GM23338 (cell line): ENCODE results near the gene PLPPR3. TPM values are rescaled to one million over a fixed set of nuclear protein-coding genes. Genes with fewer than 3 reads are reported as not detected.
A peak's percentile ranks its signal among the peaks of the same experiment; 100 is the strongest.

Source experiments
- ATAC-seq: fragments of 200-7000 bp; cut with Tn5 transposase; 3 replicates; pipeline ENCODE4 v1.9.1; 2020
- DNase-seq: peaks from one replicate; pipeline ENCODE4 v3.0.0-alpha.2; 2015; ENCODE audit warnings: low spot score
- H2AFZ ChIP-seq: fragments of 200-600 bp; sonication (generic); 2 replicates; pipeline ENCODE4 v1.8.0; 2016; ENCODE audit warnings: antibody characterized with exemption, mild to moderate bottlenecking, moderate library complexity
- H3F3A ChIP-seq: fragments of 200-600 bp; sonication (generic); replicated peaks from 2 replicates; pipeline ENCODE4 v1.8.0; 2017; ENCODE audit warnings: antibody characterized with exemption, mixed run types, low read depth
- H3K27ac ChIP-seq: fragments of 200-600 bp; sonication (generic); 2 replicates; pipeline ENCODE4 v1.6.1; 2016; ENCODE audit warnings: low read depth
- H3K27me3 ChIP-seq: fragments of 200-600 bp; sonication (generic); 2 replicates; pipeline ENCODE4 v1.8.0; 2016; ENCODE audit warnings: mild to moderate bottlenecking, mixed run types, moderate library complexity; ENCODE audit not compliant: insufficient read depth
- H3K36me3 ChIP-seq: fragments of 200-600 bp; sonication (generic); 2 replicates; pipeline ENCODE4 v1.8.0; 2016; ENCODE audit warnings: mild to moderate bottlenecking; ENCODE audit not compliant: insufficient read depth
- H3K4me1 ChIP-seq: fragments of 200-600 bp; sonication (generic); 2 replicates; pipeline ENCODE4 v1.8.0; 2016; ENCODE audit warnings: mild to moderate bottlenecking, moderate library complexity; ENCODE audit not compliant: insufficient read depth
- H3K4me2 ChIP-seq: fragments of 200-600 bp; sonication (generic); 2 replicates; pipeline ENCODE4 v1.7.1; 2017; ENCODE audit warnings: mixed run types
- H3K4me3 ChIP-seq: fragments of 200-600 bp; sonication (generic); 2 replicates; pipeline ENCODE4 v1.6.1; 2016; ENCODE audit warnings: mixed run types
- H3K79me2 ChIP-seq: fragments of 200-600 bp; sonication (generic); replicated peaks from 2 replicates; pipeline ENCODE4 v1.8.0; 2017; ENCODE audit warnings: mild to moderate bottlenecking; ENCODE audit not compliant: insufficient read depth
- H3K9me2 ChIP-seq: fragments of 200-600 bp; sonication (generic); 2 replicates; pipeline ENCODE4 v1.8.0; 2017; ENCODE audit not compliant: insufficient read depth
- H4K20me1 ChIP-seq: fragments of 200-600 bp; sonication (generic); replicated peaks from 2 replicates; pipeline ENCODE4 v1.8.0; 2017; ENCODE audit warnings: mild to moderate bottlenecking; ENCODE audit not compliant: insufficient read depth
- H3K27ac Mint-ChIP-seq: 2 replicates; pipeline ENCODE4 v1.8.0; 2020; ENCODE audit warnings: inconsistent platforms, mild to moderate bottlenecking, moderate library complexity, mixed read lengths
- H3K27me3 Mint-ChIP-seq: 3 replicates; pipeline ENCODE4 v1.8.0; 2022; ENCODE audit warnings: low read depth, mild to moderate bottlenecking, moderate library complexity, mixed read lengths, inconsistent platforms; ENCODE audit not compliant: insufficient read depth, poor library complexity
- H3K36me3 Mint-ChIP-seq: 3 replicates; pipeline ENCODE4 v1.8.0; 2021; ENCODE audit warnings: low read depth, mild to moderate bottlenecking, inconsistent platforms, moderate library complexity, mixed read lengths
- H3K4me1 Mint-ChIP-seq: 3 replicates; pipeline ENCODE4 v1.8.0; 2020; ENCODE audit warnings: mild to moderate bottlenecking, inconsistent platforms, mixed read lengths
- H3K4me3 Mint-ChIP-seq: 3 replicates; pipeline ENCODE4 v1.8.0; 2021; ENCODE audit warnings: moderate library complexity, mild to moderate bottlenecking, inconsistent platforms, mixed read lengths
- H3K9me3 Mint-ChIP-seq: 3 replicates; pipeline ENCODE4 v1.8.0; 2020; ENCODE audit warnings: moderate library complexity, mild to moderate bottlenecking, inconsistent platforms, mixed read lengths
- CREB1 ChIP-seq: fragments of 250-450 bp; sonication (Bioruptor Pico); IDR thresholded peaks from 2 replicates; pipeline ENCODE4 v1.5.0; 2020; ENCODE audit warnings: low read depth, mild to moderate bottlenecking, moderate library complexity
- CTCF ChIP-seq, 2 experiments: fragments of 200-600 bp in 1 of 2; sonication (generic) in 1 of 2; conservative IDR thresholded peaks; 2 replicates each; pipeline versions ENCODE4 v1.5.1 to v1.6.1; 2016 to 2017; ENCODE audit warnings: antibody characterized with exemption in 2 of 2, low read depth in 2 of 2, mild to moderate bottlenecking in 2 of 2, moderate library complexity in 1 of 2
- ETS1 ChIP-seq: IDR thresholded peaks from 2 replicates; pipeline ENCODE4 v1.6.1; 2016; ENCODE audit warnings: antibody characterized with exemption
- EZH2 ChIP-seq: fragments of 200-600 bp; sonication (generic); IDR thresholded peaks from one replicate; pipeline ENCODE4 v1.8.0; 2017; ENCODE audit warnings: antibody characterized with exemption, mild to moderate bottlenecking, low read depth; ENCODE audit not compliant: unreplicated experiment
- EZH2phosphoT487 ChIP-seq: fragments of 200-600 bp; sonication (generic); IDR thresholded peaks from one replicate; pipeline ENCODE4 v1.8.1; 2018; ENCODE audit warnings: antibody characterized with exemption; ENCODE audit not compliant: unreplicated experiment
- JUNB ChIP-seq: IDR thresholded peaks from one replicate; pipeline ENCODE4 v1.6.1; 2016; ENCODE audit warnings: antibody characterized with exemption; ENCODE audit not compliant: unreplicated experiment
- NANOG ChIP-seq: IDR thresholded peaks from 2 replicates; pipeline ENCODE4 v1.6.1; 2016; ENCODE audit warnings: antibody characterized with exemption, borderline replicate concordance
- POLR2AphosphoS5 ChIP-seq: IDR thresholded peaks from 2 replicates; pipeline ENCODE4 v1.6.1; 2016; ENCODE audit warnings: antibody characterized with exemption, low read depth
- STAT1 ChIP-seq: IDR thresholded peaks from one replicate; pipeline ENCODE4 v1.6.1; 2016; ENCODE audit warnings: antibody characterized with exemption; ENCODE audit not compliant: unreplicated experiment
- ZNF114 ChIP-seq: fragments of 250-450 bp; sonication (Bioruptor Pico); IDR thresholded peaks from 2 replicates; pipeline ENCODE4 v1.5.0; 2020; ENCODE audit warnings: mild to moderate bottlenecking, moderate library complexity
- ZNF331 ChIP-seq: fragments of 250-450 bp; sonication (Bioruptor Pico); IDR thresholded peaks from 2 replicates; pipeline ENCODE4 v1.5.0; 2020; ENCODE audit warnings: low read depth, mild to moderate bottlenecking, moderate library complexity
- ZNF462 ChIP-seq: fragments of 250-450 bp; sonication (Bioruptor Pico); IDR thresholded peaks from 2 replicates; pipeline ENCODE4 v1.5.0; 2020; ENCODE audit warnings: mild to moderate bottlenecking, moderate library complexity
- polyA plus RNA-seq: library from polyadenylated mRNA; unstranded; fragments of >200 nt; fragmentation: Nextera tagmentation; extraction: Ambion mirVana; gene quantifications from 2 replicates; pipeline ENCODE4 v1.2.1, GENCODE V29; 2016
- total RNA-seq: library from RNA; depleted of rRNA; stranded (reverse); fragments of >200 nt; shearing (Covaris generic); gene quantifications from 2 replicates; pipeline ENCODE4 v1.2.3, GENCODE V29; 2014
- TF ChIP-seq, protein P1 (sequence below): IDR thresholded peaks from one replicate; pipeline ENCODE4 v1.6.1; 2018; ENCODE audit warnings: antibody characterized with exemption; ENCODE audit not compliant: unreplicated experiment

The PLPPR3 gene
- total and polyA plus RNA-seq, 2 experiments from 2014 or later = 14.8 to 81.1 TPM

DNA sequence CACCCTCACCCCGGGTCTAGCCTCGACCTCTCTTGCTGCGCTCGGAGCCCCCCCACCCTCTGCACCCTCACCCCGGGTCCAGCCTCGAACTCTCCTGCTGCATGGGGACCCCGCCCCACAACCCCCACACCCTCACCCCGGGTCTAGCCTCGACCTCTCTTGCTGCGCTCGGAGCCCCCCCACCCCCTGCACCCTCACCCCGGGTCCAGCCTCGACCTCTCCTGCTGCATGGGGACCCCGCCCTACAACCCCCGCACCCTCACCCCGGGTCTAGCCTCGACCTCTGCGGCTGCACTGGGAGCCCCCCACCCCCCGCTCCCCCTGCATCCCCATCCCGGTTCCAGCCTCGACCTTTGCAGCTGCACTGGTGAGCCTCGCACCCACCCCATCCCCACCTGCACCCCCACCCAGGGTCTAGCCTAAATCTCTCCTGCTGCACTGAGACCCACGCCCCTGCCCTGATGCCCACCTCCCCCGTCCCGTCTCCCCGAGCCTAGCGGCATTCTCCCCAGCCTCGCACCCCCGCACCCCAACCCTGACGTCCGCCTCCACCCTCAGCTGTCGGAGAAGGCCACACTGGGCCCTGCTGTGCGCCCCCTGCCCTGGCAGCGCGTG lies 39.5 kb upstream of the PLPPR3 start:
- DNase-seq (no peak), ATAC-seq (no peak)
- Histone ChIP-seq H3K27me3 (peaks cover 28% of the 10 kb centered on the region), H3K27ac (no peak overlapping the region), H3K4me1 (no peaks in the 10 kb centered on the region), H3K9me2 (no peaks in the 10 kb centered on the region), H3K4me3 (peak overlapping the region; percentile 41; the same call in 1 of the 2 replicates), H3K4me2 (no peak overlapping the region), H3K36me3 (no peaks in the 10 kb centered on the region), H3F3A (peaks cover 20% of the 10 kb centered on the region), H2AFZ (no peak overlapping the region; the same call in 1 of the 2 replicates), H3K79me2 (no peaks in the 10 kb centered on the region), H4K20me1 (peaks cover 9% of the 10 kb centered on the region; the same call in 1 of the 2 replicates)
- Mint-ChIP-seq H3K36me3 (0 out of 3 replicates have a peak, but pooled peaks cover 3% of the 10 kb centered on the region), H3K4me3 (no peak overlapping the region; the same call in 2 of the 3 replicates), H3K27ac (no peak overlapping the region), H3K9me3 (no peaks in the 10 kb centered on the region; the same call in 2 of the 3 replicates), H3K4me1 (no peaks in the 10 kb centered on the region), H3K27me3 (peaks cover 27% of the 10 kb centered on the region)
- TF ChIP-seq NANOG (no peak), ETS1 (no peak), ZNF331 (CRISPR knock-in tag) (no peak), CREB1 (no peak), EZH2phosphoT487 (no peak), EZH2 (no peak), POLR2AphosphoS5 (no peak), ZNF462 (CRISPR knock-in tag) (no peak), ZNF114 (CRISPR knock-in tag) (no peak), STAT1 (no peak), JUNB (no peak), CTCF (conservative IDR thresholded peaks at IDR 0.05; ENCODE audit: low read depth in 2 of 2) (no peak)
- TF ChIP-seq, protein P1, sequence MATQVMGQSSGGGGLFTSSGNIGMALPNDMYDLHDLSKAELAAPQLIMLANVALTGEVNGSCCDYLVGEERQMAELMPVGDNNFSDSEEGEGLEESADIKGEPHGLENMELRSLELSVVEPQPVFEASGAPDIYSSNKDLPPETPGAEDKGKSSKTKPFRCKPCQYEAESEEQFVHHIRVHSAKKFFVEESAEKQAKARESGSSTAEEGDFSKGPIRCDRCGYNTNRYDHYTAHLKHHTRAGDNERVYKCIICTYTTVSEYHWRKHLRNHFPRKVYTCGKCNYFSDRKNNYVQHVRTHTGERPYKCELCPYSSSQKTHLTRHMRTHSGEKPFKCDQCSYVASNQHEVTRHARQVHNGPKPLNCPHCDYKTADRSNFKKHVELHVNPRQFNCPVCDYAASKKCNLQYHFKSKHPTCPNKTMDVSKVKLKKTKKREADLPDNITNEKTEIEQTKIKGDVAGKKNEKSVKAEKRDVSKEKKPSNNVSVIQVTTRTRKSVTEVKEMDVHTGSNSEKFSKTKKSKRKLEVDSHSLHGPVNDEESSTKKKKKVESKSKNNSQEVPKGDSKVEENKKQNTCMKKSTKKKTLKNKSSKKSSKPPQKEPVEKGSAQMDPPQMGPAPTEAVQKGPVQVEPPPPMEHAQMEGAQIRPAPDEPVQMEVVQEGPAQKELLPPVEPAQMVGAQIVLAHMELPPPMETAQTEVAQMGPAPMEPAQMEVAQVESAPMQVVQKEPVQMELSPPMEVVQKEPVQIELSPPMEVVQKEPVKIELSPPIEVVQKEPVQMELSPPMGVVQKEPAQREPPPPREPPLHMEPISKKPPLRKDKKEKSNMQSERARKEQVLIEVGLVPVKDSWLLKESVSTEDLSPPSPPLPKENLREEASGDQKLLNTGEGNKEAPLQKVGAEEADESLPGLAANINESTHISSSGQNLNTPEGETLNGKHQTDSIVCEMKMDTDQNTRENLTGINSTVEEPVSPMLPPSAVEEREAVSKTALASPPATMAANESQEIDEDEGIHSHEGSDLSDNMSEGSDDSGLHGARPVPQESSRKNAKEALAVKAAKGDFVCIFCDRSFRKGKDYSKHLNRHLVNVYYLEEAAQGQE = no peak
